Measurements from ENCODE around the gene TMEM234.
A peak's percentile ranks its signal among the peaks of the same experiment; 100 is the strongest.
"Not testable (repeated sequence)": the region's sequence is repeated elsewhere in the genome, so short reads cannot be mapped to it uniquely, and the experiment has no call there.

TMEM234 gene

DNA sequence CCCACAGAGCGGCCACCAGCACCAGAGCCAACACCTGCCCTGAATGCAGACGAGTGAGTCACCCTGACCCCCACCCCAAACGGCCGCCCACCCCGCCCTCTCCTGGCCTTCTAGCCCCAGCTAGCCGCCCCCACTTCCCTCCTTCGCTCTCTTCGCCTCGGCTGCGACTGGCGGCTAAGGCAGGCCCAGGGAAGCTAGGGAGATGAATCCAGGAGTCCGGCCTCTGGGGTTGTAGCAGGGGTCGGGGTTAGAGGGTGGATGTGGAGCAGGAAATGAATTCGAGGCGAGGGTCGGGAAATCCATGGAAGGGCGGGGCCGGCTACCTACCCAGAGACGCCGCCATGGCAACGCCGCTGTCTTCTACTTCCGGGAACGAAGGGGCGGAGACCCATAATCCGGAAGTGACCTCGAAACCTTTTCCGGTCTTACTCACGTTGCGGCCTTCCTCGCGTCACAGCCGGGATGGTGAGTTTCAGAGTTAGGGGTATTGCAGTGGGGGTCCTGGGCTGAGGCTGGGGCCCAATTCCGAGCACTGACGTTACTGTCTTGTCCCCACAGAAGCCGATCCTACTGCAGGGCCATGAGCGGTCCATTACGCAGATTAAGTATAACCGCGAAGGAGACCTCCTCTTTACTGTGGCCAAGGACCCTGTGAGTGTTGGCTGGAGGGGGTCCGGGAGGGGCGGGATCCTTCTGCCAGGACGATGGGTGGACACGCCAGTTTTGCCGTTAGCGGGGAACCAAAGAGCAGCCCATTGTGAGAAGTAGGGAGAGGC is at the start of gene TMEM234, which contains the start of gene EIF3I:
TSS of gene TMEM234 (minus strand) at position 374 of the 776 bp plus-strand sequence. CDS start at position 343, 31 bp downstream.
TSS of gene EIF3I (plus strand) at position 428 of the 776 bp plus-strand sequence. CDS start at position 463, 35 bp downstream.
- peak; percentile 89 for DNase-seq

DNA sequence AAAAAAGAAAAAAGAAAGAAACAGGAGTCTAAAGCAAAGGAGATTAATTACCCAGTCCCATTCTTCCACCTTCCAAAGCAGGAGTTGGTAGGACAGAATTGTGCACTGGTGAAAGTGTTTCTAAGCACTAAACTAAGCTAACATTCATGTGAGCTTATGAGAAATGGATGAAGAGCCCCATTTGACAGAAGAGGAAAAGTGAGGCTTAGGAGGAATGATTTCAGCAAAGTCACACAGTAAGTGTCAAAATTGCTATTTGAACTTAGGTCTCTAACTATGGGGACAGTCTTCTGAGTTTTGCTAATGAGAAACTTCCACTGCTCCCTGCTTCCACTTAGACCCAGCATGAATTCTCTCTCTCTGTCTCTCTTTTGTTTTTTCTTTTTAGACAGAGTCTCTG is 47.6 kb upstream of the TMEM234 start:
- no peak for DNase-seq

DNA sequence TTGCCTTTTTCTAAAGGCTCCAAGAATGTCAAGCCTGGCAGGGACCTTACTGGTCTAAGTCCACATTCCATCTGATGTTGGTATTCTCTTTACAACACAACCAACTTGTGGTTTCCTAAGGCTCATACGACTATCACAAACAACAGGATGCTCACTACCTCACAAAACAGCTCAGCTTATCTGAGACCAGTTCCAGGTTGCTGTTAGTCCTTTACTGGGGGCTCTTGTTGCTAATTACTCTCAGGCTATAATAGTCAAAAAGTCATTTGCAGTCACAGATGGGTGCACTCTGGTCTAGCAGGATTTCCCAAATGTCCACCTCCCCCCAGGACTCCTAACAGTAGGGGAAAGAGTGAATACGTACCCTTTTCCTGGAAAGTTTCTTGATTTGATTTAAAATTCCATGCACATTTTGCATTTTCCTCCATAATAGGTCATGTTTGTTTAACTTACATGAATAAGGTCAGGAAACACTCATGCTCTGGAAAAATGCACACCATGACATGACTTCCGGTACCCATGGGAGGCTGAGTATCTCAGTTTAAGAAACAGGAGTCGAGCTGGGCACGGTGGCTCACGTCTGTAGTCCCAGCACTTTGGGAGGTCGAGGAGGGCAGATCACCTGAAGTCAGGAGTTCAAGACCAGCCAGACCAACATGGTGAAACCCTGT is 44.9 kb upstream of the TMEM234 start:
- no peak for DNase-seq

DNA sequence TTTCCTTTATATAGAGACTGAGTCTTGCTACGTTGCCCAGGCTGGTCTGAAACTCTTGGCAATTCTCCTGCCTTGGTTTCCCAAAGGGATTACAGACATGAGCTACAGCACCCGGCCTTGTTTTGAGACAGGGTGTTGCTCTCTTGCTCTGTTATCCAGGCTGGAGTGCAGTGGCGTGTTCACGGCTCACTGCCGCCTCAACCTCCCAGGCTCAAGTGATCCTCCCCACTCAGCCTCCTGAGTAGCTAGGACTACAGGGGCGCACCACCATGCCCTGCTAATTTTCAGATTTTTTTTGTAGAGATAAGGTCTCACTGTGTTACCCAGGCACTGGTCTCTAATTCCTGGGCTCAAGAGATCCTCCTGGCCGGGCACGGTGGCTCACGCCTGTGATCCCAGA is 43.7 kb upstream of the TMEM234 start:
- DNase-seq: no peak

DNA sequence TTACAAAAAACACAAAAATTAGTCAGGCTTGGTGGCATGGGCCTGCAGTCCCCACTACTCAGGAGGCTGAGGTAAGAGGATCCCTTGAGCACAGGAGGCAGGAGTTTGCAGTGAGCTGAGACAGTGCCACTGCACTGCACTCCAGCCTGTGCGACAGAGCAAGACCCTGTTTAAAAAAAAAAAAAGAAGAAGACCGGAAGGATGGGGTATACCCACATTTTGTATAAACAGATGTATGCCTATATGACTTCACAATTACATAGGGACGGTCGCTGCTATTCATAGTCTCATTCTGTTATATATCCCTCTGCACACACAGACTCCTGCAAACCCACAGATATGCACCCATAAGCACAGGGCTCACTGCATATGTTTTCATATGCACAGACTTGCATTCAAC is 41.6 kb upstream of the TMEM234 start:
- DNase-seq: no peak

DNA sequence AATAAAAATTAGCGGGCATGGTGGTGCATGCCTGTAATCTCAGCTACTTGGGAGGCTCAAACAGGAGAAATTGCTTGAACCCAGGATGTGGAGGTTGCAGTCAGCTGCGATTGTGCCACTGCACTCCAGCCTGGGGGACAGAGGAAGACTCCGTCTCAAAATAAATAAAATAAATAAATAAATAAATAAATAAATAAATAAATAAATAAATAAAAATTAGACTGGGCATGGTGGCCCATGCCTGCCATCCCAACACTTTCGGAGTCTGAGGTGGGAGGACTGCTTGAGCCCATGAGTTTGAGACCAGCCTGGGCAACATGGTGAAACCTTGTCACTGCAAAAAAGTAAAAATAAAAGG is 41.1 kb upstream of the TMEM234 start:
- DNase-seq: not testable (repeated sequence)

DNA sequence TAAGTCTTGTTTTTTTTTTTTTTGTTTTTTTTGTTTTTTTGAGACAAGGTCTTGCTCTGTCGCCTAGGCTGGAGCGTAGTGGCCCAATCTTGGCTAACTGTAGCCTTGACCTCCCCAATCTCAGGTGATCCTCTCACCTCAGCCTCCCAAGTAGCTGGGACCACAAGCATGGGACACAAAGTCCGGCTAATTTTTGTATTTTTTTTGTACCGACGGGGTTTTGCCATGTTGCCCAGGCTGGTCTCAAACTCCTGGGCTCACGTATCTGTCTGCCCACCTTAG is 35.0 kb upstream of the TMEM234 start:
- no peak for DNase-seq

DNA sequence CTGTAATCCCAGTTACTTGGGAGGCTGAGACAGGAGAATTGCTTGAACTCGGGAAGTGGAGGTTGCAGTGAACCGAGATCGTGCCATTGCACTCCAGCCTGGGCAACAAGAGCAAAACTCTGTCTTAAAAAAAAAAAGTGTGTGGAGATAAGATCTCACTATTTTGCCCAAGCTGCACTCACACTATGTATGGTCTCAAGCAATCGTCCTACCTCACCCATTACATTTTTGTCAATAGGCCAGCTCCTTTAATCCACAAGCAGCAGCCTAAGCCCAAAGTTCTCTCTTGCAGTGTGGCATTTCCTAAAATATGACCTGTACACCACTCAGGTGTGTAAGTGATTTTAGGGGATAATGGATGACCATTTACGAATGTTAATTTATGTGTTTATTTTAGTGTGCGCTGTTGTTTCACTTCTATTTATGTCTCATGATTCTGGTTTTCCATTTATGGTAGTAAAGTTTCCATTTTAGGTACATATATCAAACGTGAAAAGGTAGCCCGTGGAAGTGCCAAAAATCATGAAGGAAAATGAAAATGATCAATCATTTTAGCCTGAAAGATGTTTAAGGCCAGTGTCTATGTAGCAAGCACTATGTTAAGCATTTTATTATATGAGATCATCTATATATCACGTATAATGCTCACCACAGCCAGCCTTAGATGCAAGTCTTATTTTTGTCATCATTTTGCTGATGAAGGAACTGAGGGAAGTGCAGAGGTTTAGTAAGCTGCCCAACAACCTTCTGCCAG is 34.5 kb upstream of the TMEM234 start:
- no peak for DNase-seq

DNA sequence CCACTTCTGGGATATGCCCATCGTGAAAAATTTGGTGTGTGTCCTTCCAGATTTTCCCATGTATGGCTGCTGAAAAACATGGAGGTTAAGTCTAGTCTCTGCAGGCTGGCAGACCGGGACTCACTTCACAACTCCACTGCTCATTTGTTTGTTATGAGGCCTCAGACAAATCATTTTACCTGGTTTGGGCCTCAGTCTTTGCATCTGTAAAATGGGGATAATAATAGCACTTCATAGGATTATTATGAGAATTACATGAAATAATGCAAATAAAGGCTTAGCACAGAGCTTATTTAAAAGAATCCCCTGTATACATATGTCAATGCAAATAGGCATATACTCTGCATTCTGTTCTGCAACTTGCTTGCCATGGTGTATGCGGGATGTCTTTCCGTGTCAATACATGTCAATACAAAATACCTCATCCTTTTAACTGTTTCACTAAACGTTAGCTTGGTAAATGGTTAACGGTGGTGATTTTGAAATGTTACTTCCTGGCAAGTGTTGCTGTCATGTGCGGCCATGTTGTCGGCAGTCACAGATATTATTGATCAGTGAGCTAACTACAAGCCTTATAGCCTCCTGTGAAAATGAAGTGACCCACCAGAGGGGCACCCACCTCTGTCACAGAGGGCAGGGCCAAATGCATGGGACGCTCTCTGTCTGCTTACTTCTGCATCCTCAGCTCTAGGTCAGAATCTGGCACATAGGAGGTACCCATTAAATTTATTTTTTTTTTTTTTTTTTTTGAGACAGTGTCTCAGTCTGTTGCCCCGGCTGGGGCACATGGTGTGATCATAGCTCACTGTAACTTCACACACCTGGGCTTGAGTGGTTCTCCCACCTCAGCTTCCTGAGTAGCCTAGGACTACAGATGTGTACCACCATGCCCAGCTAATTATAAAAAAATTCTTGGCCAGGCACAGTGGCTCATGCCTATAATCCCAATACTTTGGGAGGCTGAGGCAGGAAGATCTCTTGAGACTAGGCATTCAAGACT is 33.2 kb upstream of the TMEM234 start:
- no peak for DNase-seq

DNA sequence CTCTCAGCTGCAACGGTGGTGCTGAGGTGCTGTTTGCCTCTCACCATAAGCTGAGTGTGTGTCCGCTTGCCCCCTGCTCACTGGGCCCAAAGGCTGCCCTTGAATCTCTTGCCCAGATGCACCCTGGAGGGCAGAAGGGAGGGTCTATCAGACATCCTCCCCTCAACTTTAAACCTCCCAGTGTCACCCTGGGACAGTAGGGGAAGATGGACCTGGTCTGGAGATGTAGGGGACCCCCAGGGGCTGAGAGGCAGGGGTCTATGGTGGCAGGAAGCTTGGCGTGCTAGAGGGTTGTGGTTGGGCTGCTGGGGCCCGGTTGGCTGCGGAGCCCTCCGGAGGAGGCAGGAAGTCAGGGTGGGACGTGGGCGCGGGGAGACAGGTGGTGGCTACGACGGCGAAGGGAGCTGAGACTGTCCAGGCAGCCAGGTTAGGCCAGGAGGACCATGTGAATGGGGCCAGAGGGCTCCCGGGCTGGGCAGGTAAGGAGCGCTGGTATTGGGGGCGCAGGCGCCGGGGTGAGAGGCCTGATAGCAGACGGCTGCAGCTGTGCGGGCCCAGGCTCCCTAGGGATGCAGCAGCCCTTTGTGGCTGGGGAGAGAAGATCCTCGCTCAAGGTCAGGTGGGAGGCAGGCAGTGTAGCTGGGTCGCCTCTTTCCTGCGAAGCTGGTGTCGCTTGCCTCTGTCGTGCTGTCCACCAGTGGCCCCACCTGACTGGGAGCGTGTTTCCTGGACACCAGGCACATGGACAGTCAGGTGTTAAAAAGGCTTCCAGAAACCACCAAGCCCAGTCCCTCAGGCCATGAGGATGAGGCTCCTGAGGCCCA is 29.0 kb upstream of the TMEM234 start, which contains the start of gene LCK:
TSS of gene LCK (plus strand) at position 373 of the 824 bp plus-strand sequence. CDS start 23,065 bp downstream, outside the sequence.
- no peak for DNase-seq

DNA sequence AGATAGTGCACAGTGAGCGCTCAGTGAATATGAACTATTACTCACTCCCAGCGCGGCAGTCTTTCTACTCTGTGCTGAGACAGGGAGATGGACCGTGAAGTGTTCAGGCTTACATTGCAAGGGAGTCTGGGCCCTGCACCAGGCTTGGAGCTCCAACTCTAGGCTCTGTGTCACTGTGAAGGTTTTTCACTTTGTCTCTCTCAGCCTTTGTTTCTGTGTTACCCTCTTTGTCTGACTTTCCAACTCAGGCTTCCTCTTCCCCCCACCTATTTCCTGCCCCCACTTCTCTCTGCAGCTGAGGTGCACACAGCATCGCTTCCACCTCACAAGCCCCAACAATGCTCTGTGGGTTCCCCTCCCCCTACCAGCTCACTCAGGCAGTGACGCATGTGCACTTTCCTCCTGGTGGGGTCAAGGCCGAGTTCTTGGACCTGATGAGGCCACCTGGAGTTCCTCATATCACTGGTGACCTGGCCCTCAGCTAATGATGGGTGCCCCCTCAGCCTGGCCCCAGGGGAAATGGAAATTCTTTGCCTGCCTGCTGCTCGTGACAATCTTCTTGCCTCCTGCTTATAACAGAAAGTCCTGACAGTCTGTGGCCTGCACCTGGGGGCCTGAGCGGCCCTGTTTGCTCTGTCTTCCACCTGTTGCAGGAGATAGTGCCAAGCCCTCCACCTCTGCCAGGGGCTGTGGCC is 27.8 kb upstream of the TMEM234 start:
- DNase-seq: no peak

DNA sequence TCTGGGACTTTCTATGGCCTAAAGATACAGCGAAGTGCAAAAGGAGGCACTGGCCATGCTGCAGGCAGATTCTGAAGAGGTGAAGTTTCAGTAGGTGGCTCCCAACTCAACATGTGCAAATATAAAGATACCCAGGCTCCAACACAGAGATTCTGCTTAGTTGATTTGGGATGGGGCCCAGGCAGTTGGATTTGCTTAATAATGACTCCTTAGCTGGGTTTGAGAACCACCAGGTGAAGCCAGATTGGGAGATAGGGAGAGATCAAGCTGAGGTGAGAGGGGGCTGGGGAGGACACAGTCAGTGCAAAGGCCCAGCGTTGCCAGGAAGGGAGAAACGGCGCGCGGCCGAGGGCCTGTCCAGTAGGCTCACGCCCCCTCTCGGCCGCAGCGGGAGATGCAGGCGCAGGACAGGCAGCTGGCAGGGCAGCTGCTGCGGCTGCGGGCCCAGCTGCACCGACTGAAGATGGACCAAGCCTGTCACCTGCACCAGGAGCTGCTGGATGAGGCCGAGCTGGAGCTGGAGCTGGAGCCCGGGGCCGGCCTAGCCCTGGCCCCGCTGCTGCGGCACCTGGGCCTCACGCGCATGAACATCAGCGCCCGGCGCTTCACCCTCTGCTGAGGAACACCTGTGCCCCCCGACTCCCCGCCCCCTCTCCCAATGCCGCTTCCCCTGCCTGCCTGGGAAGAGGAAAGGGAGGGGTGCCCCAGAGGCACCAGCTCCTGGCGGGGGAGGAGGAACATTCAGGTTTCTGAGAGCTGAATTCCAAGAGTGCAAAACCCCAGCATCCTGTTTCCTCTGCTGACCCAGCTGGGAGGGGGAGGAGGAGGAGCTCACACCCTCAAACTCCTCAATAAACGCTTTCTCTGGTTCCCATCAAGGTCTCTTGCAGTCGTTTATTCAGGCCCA is 26.1 kb upstream of the TMEM234 start:
- no peak for DNase-seq

DNA sequence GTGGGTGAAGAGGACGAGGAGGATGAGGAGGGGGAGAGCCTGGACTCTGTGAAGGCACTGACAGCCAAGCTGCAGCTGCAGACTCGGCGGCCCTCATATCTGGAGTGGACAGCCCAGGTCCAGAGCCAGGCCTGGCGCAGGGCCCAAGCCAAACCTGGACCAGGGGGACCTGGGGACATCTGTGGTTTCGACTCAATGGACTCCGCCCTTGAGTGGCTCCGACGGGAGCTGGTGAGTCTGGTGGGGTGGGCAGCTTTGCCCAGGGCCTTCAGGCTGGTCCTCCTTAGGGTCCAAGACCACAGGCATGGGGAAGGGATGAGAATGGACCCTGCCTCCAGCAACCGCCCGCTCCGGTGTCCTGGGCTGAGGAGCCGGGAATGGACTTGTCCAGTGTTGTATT is 25.3 kb upstream of the TMEM234 start:
- DNase-seq: no peak

DNA sequence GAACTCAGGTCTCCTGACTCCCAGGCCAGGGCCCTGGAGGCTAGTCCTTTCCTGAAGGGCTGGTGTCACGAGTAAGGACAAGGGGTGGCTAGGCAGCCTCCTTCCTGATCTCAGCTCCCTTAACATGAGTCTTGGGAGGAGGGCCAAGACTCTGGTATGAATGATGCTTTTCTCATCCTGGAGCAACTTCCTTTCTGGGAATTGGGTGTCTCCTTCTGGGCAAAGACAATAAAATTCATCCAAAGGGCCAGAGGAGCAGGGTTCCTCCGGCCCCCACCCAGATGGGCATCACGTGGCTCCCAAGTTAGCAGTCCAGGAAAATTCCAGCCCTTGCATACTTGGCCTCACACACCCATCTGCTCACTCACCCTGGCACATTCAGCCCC is 24.7 kb upstream of the TMEM234 start, which contains the start of gene FAM167B:
TSS of gene FAM167B (plus strand) at position 335 of the 386 bp plus-strand sequence. CDS start 200 bp downstream, outside the sequence.
- DNase-seq: no peak

DNA sequence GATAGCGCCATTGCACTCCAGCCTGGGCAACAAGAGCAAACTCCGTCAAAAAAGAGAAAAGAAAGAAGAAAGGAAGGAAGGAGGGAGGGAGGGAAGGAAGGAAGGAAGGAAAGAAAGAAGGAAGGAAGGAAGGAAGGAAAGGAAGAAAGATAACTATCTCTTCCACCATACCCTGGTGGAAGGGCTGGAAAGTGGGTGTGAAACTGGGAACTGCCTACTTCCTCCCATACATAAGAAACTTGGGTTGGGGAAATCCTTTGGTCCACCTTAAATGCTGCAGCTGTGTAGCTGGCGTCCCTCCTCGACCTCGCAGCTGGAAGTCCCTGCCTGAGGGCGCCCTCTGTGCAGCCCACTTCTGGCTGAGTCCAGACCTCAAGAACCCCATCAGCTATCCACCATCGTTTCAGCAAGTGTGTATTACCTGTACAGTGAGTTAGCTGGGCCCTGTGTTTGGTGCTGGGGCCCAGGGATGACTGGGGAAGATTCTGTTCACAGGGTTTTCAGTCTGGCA is 20.2 kb upstream of the TMEM234 start:
- peak; percentile 13 for DNase-seq

DNA sequence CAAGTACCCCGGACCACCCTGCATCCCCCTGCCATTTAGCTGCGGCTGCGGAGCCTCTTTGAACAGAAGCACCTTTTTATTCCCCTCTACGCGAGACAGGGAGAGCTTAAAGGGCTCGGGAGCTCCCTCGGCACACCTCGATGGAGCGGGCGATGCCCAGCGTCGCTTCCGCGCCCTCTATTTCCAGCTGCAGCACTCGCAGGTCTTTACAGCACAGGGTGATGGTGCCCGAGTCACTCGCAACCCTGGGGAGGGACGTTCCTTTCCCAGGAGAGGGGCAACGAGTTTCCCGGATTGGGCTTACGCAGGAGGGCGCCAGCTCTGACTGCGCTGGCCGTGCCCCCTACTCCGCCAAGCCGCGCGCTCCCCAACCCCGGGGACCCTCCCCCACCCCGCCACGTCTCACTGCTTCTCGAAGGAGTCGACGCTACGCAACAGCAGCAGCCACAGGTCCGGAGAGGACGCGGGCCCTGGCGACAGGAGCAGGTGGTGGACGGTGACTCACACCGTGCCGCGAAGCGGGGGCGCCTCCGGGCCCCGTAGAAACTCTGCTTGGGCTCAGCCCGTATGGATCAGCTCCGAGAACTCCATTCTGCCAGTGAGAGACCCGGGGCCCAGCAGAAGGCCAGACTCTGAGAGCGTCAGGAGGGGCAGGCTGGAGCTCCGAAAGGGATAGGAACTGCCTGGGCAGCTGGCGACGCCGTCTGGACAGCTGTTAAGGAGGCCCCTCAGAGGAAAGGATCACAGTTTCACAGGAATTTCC is 19.0 kb upstream of the TMEM234 start:
- DNase-seq: peak; percentile 78

DNA sequence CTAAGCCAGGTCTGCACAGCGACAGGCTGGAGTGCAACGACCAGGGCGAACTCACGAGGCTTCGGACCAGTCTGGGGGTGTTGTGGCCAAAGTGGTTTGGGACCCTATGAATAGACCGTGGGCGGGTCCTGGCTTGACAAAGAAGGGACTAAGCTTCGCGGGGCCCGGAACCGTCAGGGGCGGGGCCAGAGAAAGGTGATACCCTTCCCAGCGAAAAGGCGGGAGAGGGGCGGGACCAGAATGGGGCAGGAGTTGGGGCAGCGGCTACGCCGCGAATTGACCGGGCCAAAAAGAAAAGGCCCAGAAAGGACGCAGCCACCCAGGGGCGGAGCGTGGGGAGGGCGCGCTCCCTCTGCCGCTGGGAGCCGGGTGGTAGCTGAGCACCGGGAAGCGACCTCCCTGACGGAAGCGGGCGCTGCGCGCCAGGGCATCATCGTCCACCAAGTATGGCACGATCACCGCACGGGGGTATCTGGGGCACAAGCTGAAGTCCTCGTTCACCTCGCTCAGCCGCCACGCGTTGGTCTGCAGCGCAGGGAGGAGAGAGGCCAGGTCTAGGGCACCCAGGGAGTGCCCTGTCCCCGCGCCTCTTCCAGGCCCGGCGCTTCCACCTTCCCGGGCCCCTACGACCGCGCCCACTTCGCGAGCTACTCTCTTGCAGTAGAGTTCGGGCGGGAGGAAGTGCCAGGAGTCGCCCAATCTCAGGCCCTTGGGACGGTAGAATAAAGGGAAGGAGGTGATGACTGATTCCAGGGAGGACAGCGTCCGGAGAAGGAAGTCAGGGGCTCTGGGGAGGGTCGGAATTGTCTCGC is 18.2 kb upstream of the TMEM234 start:
- DNase-seq: peak; percentile 96

DNA sequence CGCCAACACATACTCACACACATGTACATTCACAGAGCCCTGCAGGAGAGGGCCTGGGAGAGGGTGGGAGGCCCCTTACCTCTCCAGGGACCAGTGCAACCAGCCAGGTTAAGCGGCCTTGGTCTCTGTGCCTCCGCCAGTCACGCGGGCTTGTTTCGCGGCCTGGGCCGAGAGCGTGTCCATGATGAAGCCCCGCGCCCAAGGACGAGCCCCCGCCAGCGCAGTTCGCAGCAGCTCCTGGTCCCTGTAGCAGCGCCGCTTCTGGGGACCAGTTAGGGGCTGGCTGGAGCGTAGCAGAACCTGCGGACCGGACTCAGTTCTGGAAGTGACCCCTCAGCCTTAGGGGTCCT is 17.6 kb upstream of the TMEM234 start:
- DNase-seq: peak; percentile 86

All from DMS79 treated with DMSO at 0.1 percent for 48 hours (cell line).